WERI-Rb-1 (cell line): ENCODE measurements around the gene CYP2C9.

Experiments
- DNase-seq: peaks from one replicate; pipeline ENCODE4 v3.0.0-alpha.2; 2020
- H3K27ac ChIP-seq: fragments of 250-450 bp; sonication (Bioruptor Pico); 2 replicates; pipeline ENCODE4 v1.5.1; 2020; ENCODE audit warnings: mild to moderate bottlenecking, moderate library complexity
- H3K27me3 ChIP-seq: fragments of 250-450 bp; sonication (Bioruptor Pico); 2 replicates; pipeline ENCODE4 v1.5.1; 2021; ENCODE audit warnings: mild to moderate bottlenecking, low read depth, moderate library complexity; ENCODE audit not compliant: insufficient read depth, severe bottlenecking
- H3K36me3 ChIP-seq: fragments of 250-450 bp; sonication (Bioruptor Pico); 2 replicates; pipeline ENCODE4 v1.5.1; 2020; ENCODE audit warnings: mild to moderate bottlenecking, moderate library complexity
- H3K4me3 ChIP-seq: 2 replicates; pipeline ENCODE4 v1.5.1; 2011; ENCODE audit warnings: low read depth, mild to moderate bottlenecking, control low read depth, low read length
- H3K9me3 ChIP-seq: fragments of 250-450 bp; sonication (Bioruptor Pico); 2 replicates; pipeline ENCODE4 v1.5.1; 2021; ENCODE audit warnings: mild to moderate bottlenecking, moderate library complexity; ENCODE audit not compliant: severe bottlenecking
- CTCF ChIP-seq: IDR thresholded peaks from 2 replicates; pipeline ENCODE4 v1.5.1; 2011; ENCODE audit warnings: low read depth, mild to moderate bottlenecking, control low read depth, inconsistent platforms, low read length

The CYP2C9 gene

DNA sequence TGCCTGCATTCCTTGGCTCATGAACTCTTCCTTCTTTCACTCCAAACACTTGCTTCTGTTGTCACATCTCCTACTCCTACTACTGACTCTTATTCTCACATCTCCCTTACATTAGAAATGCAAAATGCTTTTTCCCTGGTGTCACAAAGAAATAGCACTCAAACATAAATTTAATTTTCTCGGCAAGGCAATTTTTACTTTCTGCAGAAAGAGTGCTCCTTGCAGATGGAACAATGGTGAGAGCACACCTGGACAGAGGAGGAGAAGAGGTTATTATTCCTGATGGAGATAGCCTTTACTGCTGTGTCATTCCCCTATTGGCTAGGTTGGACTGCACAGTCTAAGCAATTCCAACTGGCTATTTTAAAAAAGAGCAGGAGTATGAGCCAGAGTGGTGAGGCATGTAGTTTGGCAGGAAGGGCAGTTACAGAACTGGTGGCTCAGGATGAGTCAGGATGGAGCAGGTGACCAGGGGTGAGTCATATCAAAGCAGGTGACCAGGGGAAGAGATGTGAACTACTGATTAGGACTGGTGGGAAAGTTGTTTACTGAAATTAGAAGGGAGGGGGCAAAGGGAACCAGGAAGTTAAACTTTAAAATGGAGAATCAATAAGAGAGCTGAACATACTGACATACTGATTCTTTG, 52.9 kb downstream of the CYP2C9 start:
- no peaks in the 10 kb centered on the region for H3K36me3 ChIP-seq
- TF ChIP-seq CTCF = no peak
- DNase-seq = no peak
- H3K4me3 ChIP-seq = no peak overlapping the region
- H3K9me3 ChIP-seq = peaks cover 2% of the 10 kb centered on the region
- H3K27me3 ChIP-seq = peaks cover 2% of the 10 kb centered on the region
- H3K27ac ChIP-seq = no peak overlapping the region

DNA sequence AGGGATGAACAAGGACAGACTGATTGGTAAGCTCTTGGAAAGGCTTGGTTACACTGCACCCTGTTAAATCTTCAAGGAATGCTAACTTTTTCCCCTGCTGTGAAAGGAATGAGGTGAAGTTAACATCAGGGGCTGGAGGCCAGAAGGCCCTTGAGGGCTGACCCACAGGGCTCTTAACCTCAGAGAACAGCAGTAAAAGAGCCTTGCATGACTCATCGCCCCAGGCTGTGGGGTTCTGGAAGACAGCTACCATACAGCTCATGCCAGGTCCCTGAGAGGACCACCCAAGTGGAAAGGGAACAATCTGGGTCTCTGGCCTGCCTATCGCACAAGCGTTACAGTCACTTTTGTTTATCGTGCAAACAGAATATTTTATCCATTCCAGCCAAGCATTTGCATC, 54.4 kb downstream of the CYP2C9 start:
- no peak for TF ChIP-seq CTCF
- Histone ChIP-seq H3K9me3 (peaks cover 2% of the 10 kb centered on the region), H3K4me3 (no peak overlapping the region), H3K27ac (no peak overlapping the region), H3K27me3 (peaks cover 2% of the 10 kb centered on the region), H3K36me3 (no peaks in the 10 kb centered on the region)
- DNase-seq = no peak

- no peak for TF ChIP-seq CTCF
Measured at GRCh38 chr10:94997741-94998174, 59.3 kb downstream of the CYP2C9 start.

DNA sequence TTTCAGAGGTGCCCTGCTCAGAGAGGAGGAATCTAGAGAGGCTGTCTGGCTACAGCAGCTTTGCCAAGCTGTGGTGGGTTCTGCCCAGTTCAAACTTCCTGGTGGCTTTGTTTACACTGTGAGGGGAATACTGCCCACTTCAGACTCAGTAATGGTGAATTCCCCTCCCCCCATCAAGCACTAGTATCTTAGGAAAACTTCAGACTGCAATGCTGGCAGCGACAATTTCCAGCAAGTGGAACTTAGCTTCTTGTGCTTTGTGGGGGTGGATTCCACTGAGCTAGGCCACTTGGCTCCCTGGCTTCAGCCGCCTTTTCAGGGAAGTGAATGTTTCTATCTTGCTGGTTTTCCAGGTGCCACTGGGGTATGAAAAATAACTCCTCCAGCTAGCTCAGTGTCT, 88.0 kb downstream of the CYP2C9 start:
- Histone ChIP-seq H3K36me3 (no peaks in the 10 kb centered on the region), H3K4me3 (no peak overlapping the region), H3K27ac (no peak overlapping the region), H3K27me3 (peaks cover 20% of the 10 kb centered on the region), H3K9me3 (no peaks in the 10 kb centered on the region)
- no peak for TF ChIP-seq CTCF
- DNase-seq = no peak

More at GRCh38 chr10:94997741-94998174, 59.3 kb downstream of the CYP2C9 start:
- Histone ChIP-seq H3K27ac (no peak overlapping the region), H3K9me3 (no peaks in the 10 kb centered on the region), H3K4me3 (no peak overlapping the region), H3K27me3 (peaks cover 6% of the 10 kb centered on the region), H3K36me3 (no peaks in the 10 kb centered on the region)
- DNase-seq = no peak

GRCh38 chr10:95031656-95032055, 93.2 kb downstream of the CYP2C9 start:
- H3K4me3 ChIP-seq = no peak overlapping the region
- no peaks in the 10 kb centered on the region for H3K9me3 ChIP-seq
- DNase-seq = no peak
- H3K27me3 ChIP-seq = peaks cover 12% of the 10 kb centered on the region
- no peak for TF ChIP-seq CTCF
- no peak overlapping the region for H3K27ac ChIP-seq
- H3K36me3 ChIP-seq = no peaks in the 10 kb centered on the region

GRCh38 chr10:95034401-95034800, 95.9 kb downstream of the CYP2C9 start:
- Histone ChIP-seq H3K27me3 (peaks cover 8% of the 10 kb centered on the region), H3K27ac (no peak overlapping the region), H3K4me3 (no peak overlapping the region), H3K36me3 (no peaks in the 10 kb centered on the region), H3K9me3 (no peaks in the 10 kb centered on the region)
- no peak for DNase-seq
- TF ChIP-seq CTCF = no peak
